Vagina (tissue), 2 donors: ENCODE data around the gene DHX35. TPM values are rescaled to one million over a fixed set of nuclear protein-coding genes. Genes with fewer than 3 reads are reported as not detected.
A peak's percentile ranks its signal among the peaks of the same experiment; 100 is the strongest.

Experiments used
- DNase-seq, 2 donors: peaks; one replicate each; pipeline ENCODE4 v3.0.0-alpha.2; 2017; ENCODE audit errors: extremely low spot score in 2 of 2
- H3K27ac ChIP-seq: fragments of 200-600 bp; sonication (generic); one replicate; pipeline ENCODE4 v1.5.1; 2019
- H3K27me3 ChIP-seq: fragments of 200-600 bp; sonication (generic); one replicate; pipeline ENCODE4 v1.5.1; 2019
- H3K36me3 ChIP-seq, 2 donors: fragments of 200-600 bp; sonication (generic); one replicate each; pipeline ENCODE4 v1.5.1; 2017 to 2019
- H3K4me1 ChIP-seq: fragments of 200-600 bp; sonication (generic); one replicate; pipeline ENCODE4 v1.5.1; 2019
- H3K4me3 ChIP-seq, 2 donors: fragments of 200-600 bp; sonication (generic); 1 replicate in 1 of 2; 2 replicates in 1 of 2; pipeline ENCODE4 v1.5.1; 2016 to 2019
- H3K9me3 ChIP-seq: fragments of 200-600 bp; sonication (generic); one replicate; pipeline ENCODE4 v1.5.1; 2019
- CTCF ChIP-seq, 3 experiments: fragments of 450-650 bp in 2 of 3; fragments of 200-600 bp in 1 of 3; sonication (generic) in 1 of 3; IDR thresholded peaks; one replicate each; pipeline ENCODE4 v1.5.1; 2017 to 2019; ENCODE audit warnings: antibody characterized with exemption in 3 of 3, mild to moderate bottlenecking in 2 of 3, moderate library complexity in 2 of 3
- POLR2A ChIP-seq, 2 donors: fragments of 450-650 bp; IDR thresholded peaks; one replicate each; pipeline ENCODE4 v1.6.1; 2017; ENCODE audit warnings: antibody characterized with exemption in 2 of 2, mild to moderate bottlenecking in 2 of 2, moderate library complexity in 2 of 2
- POLR2AphosphoS5 ChIP-seq, 2 donors: sonication (generic); formaldehyde crosslinking; IDR thresholded peaks; one replicate each; pipeline ENCODE4 v1.9.0; 2017; ENCODE audit warnings: antibody characterized with exemption in 2 of 2, mild to moderate bottlenecking in 2 of 2, low read depth in 1 of 2; ENCODE audit not compliant: insufficient read depth in 1 of 2
- intact Hi-C: fragments of 100-400 bp; cut with DNase I; formaldehyde crosslinking; loops from one replicate; pipeline ENCODE4 v1.15.1; 2023
- total RNA-seq: library from RNA; depleted of rRNA; stranded (reverse); fragments of >200 nt; gene quantifications from one replicate; pipeline ENCODE4 v1.2.3, GENCODE V29; 2016

Gene DHX35
- total RNA-seq, 1 donor from 2014 or later, result 13.0 TPM

GRCh38 chr20:38979842-38980241 is 17.7 kb downstream of the DHX35 start:
- intact Hi-C loops, result loop anchor here (10.0 kb wide), 1 partner anchor 65 kb away; no protein-coding TSS in a partner anchor
- H3K36me3 ChIP-seq, result peaks cover 0 to 12% of the 10 kb centered on the region in 2 donors
- DNase-seq, result no peak

GRCh38 chr20:38982291-38982690 is 20.1 kb downstream of the DHX35 start:
- H3K36me3 ChIP-seq, result peaks cover 0 to 9% of the 10 kb centered on the region in 2 donors
- H3K4me1 ChIP-seq, result peaks cover 20% of the 10 kb centered on the region
- no peak for TF ChIP-seq POLR2AphosphoS5 (IDR thresholded peaks at IDR 0.05; ENCODE audit: insufficient read depth in 1 of 2, low read depth in 1 of 2)
- no peak for TF ChIP-seq CTCF (IDR thresholded peaks at IDR 0.05)
- TF ChIP-seq POLR2A (IDR thresholded peaks at IDR 0.05), result no peak
- no peak overlapping the region for H3K4me3 ChIP-seq
- H3K27ac ChIP-seq, result no peak overlapping the region
- no peak for DNase-seq
- intact Hi-C loops, result loop anchor here (10.0 kb wide), 1 partner anchor 63 kb away; no protein-coding TSS in a partner anchor
- no peaks in the 10 kb centered on the region for H3K9me3 ChIP-seq
- no peaks in the 10 kb centered on the region for H3K27me3 ChIP-seq

More at GRCh38 chr20:38979842-38980241, 17.7 kb downstream of the DHX35 start:
- TF ChIP-seq POLR2AphosphoS5 (IDR thresholded peaks at IDR 0.05; ENCODE audit: insufficient read depth in 1 of 2, low read depth in 1 of 2) (no peak), CTCF (IDR thresholded peaks at IDR 0.05) (no peak), POLR2A (IDR thresholded peaks at IDR 0.05) (no peak)
- H3K27ac ChIP-seq, result no peak overlapping the region
- no peaks in the 10 kb centered on the region for H3K9me3 ChIP-seq
- no peaks in the 10 kb centered on the region for H3K27me3 ChIP-seq
- H3K4me1 ChIP-seq, result peaks cover 1% of the 10 kb centered on the region
- H3K4me3 ChIP-seq, result no peak overlapping the region

- no peak for DNase-seq
- Histone ChIP-seq H3K9me3 (no peaks in the 10 kb centered on the region), H3K36me3 (peaks cover 0 to 9% of the 10 kb centered on the region in 2 donors), H3K27ac (peak overlapping the region; percentile 42), H3K27me3 (no peaks in the 10 kb centered on the region), H3K4me1 (peaks cover 20% of the 10 kb centered on the region), H3K4me3 (no peak overlapping the region)
- TF ChIP-seq POLR2AphosphoS5 (IDR thresholded peaks at IDR 0.05; ENCODE audit: insufficient read depth in 1 of 2, low read depth in 1 of 2) (no peak), POLR2A (IDR thresholded peaks at IDR 0.05) (no peak)
- intact Hi-C loops, result loop anchor here (10.0 kb wide), 1 partner anchor 60 kb away; no protein-coding TSS in a partner anchor
Measured at GRCh38 chr20:38985060-38985459, 22.9 kb downstream of the DHX35 start.

GRCh38 chr20:38985603-38986170 is 23.5 kb downstream of the DHX35 start:
- TF ChIP-seq POLR2AphosphoS5 (IDR thresholded peaks at IDR 0.05; ENCODE audit: insufficient read depth in 1 of 2, low read depth in 1 of 2), result peak in 1 of 2 donors; percentile 88
- TF ChIP-seq POLR2A (IDR thresholded peaks at IDR 0.05), result no peak
- Histone ChIP-seq H3K9me3 (no peaks in the 10 kb centered on the region), H3K27me3 (no peaks in the 10 kb centered on the region), H3K27ac (peak overlapping the region; percentile 42), H3K36me3 (peaks cover 0 to 16% of the 10 kb centered on the region in 2 donors), H3K4me1 (peaks cover 20% of the 10 kb centered on the region), H3K4me3 (no peak overlapping the region)
- no peak for DNase-seq
- intact Hi-C loops, result loop anchor here (10.0 kb wide), 1 partner anchor 59 kb away; no protein-coding TSS in a partner anchor

GRCh38 chr20:38986663-38987062 is 24.5 kb downstream of the DHX35 start:
- H3K27ac ChIP-seq, result peak overlapping the region; percentile 17

More at GRCh38 chr20:38986663-38987062, 24.5 kb downstream of the DHX35 start:
- no peak for DNase-seq
- Histone ChIP-seq H3K27me3 (no peaks in the 10 kb centered on the region), H3K9me3 (no peaks in the 10 kb centered on the region), H3K4me1 (peaks cover 20% of the 10 kb centered on the region), H3K36me3 (peaks cover 0 to 17% of the 10 kb centered on the region in 2 donors), H3K4me3 (no peak overlapping the region)
- intact Hi-C loops, result loop anchor here (10.0 kb wide), 1 partner anchor 58 kb away; no protein-coding TSS in a partner anchor
- TF ChIP-seq CTCF (IDR thresholded peaks at IDR 0.05), result no peak
